GM23248 (cell line): ENCODE results near the gene BHMT2.

Source experiments
- EZH2 ChIP-seq: fragments of 200-600 bp; sonication (generic); IDR thresholded peaks from 2 replicates; pipeline ENCODE4 v1.6.1; 2018; ENCODE audit warnings: antibody characterized with exemption, mild to moderate bottlenecking; ENCODE audit not compliant: insufficient read depth, poor library complexity, severe bottlenecking
- EZH2phosphoT487 ChIP-seq: fragments of 200-600 bp; sonication (generic); IDR thresholded peaks from 2 replicates; pipeline ENCODE4 v1.6.1; 2018; ENCODE audit warnings: antibody characterized with exemption, moderate library complexity, mild to moderate bottlenecking, low read depth; ENCODE audit not compliant: insufficient read depth

- TF ChIP-seq EZH2 = no peak
- TF ChIP-seq EZH2phosphoT487 = no peak
These were observed 67.1 kb downstream of the BHMT2 start for GRCh38 chr5:79136618-79137017.
